AG08395 (cell line): ENCODE data around the gene SLC23A1.
A peak's percentile ranks its signal among the peaks of the same experiment; 100 is the strongest.

Experiments
- DNase-seq: peaks from one replicate; pipeline ENCODE4 v3.0.0; 2012; ENCODE audit warnings: mixed read lengths, low spot score

Gene SLC23A1

GRCh38 chr5:139407517-139407916, 24.4 kb upstream of the SLC23A1 start:
- no peak for DNase-seq

- DNase-seq: no peak
Observed at GRCh38 chr5:139406963-139407362, 23.9 kb upstream of the SLC23A1 start.

GRCh38 chr5:139404484-139404840, 21.4 kb upstream of the SLC23A1 start:
- no peak for DNase-seq

GRCh38 chr5:139403787-139404483, 20.8 kb upstream of the SLC23A1 start, which contains the start of gene SPATA24:
Gene SPATA24 (minus strand): TSS chr5:139404089. CDS start chr5:139404060, 29 bp downstream.
- DNase-seq: peak; percentile 98

- no peak for DNase-seq
Observed at GRCh38 chr5:139403418-139403786, 20.3 kb upstream of the SLC23A1 start.

- no peak for DNase-seq
Observed at GRCh38 chr5:139402561-139403158, 19.6 kb upstream of the SLC23A1 start.

- DNase-seq: no peak
Observed at GRCh38 chr5:139401546-139401945, 18.4 kb upstream of the SLC23A1 start.

GRCh38 chr5:139399501-139400121, 16.5 kb upstream of the SLC23A1 start:
- no peak for DNase-seq

GRCh38 chr5:139397921-139398320, 14.8 kb upstream of the SLC23A1 start:
- no peak for DNase-seq

- no peak for DNase-seq
Observed at GRCh38 chr5:139396691-139397090, 13.6 kb upstream of the SLC23A1 start.

GRCh38 chr5:139395844-139396640, 12.9 kb upstream of the SLC23A1 start:
- DNase-seq: no peak

- DNase-seq: no peak
Observed at GRCh38 chr5:139394654-139395566, 11.8 kb upstream of the SLC23A1 start, which contains the start of gene PROB1. Gene PROB1 (minus strand): TSS chr5:139395104. CDS start chr5:139395081, 23 bp downstream.

- DNase-seq: peak; percentile 47
Observed at GRCh38 chr5:139394123-139394653, 11.1 kb upstream of the SLC23A1 start.

- no peak for DNase-seq
Observed at GRCh38 chr5:139393497-139394122, 10.5 kb upstream of the SLC23A1 start.

- DNase-seq: peak; percentile 48
Observed at GRCh38 chr5:139392678-139393496, 9.8 kb upstream of the SLC23A1 start.

GRCh38 chr5:139392324-139392677, 9.2 kb upstream of the SLC23A1 start:
- DNase-seq: no peak

GRCh38 chr5:139391570-139392323, 8.7 kb upstream of the SLC23A1 start:
- no peak for DNase-seq

- DNase-seq: no peak
Observed at GRCh38 chr5:139390639-139391569, 7.8 kb upstream of the SLC23A1 start.
